CD4-positive, alpha-beta T cell treated with Interferon gamma for 1 hour (primary cell): ENCODE data around the gene P3H2.
"Not testable (repeated sequence)": the region's sequence is repeated elsewhere in the genome, so short reads cannot be mapped to it uniquely, and the experiment has no call there.

Experiments used
- DNase-seq: peaks from one replicate; pipeline ENCODE4 v3.0.0-alpha.2; 2020

P3H2 gene

GRCh38 chr3:190120269-190121060 is at the start of gene P3H2:
Gene P3H2 (minus strand): TSS chr3:190120897. CDS start chr3:190120731, 166 bp downstream.
- no peak for DNase-seq

- DNase-seq = no peak
Measured at GRCh38 chr3:190169877-190170276, 49.2 kb upstream of the P3H2 start.

GRCh38 chr3:190169243-190169642 is 48.5 kb upstream of the P3H2 start:
- DNase-seq = no peak

GRCh38 chr3:190167936-190168680 is 47.4 kb upstream of the P3H2 start:
- DNase-seq = no peak

- DNase-seq = no peak
Measured at GRCh38 chr3:190166948-190167347, 46.3 kb upstream of the P3H2 start.

- DNase-seq = no peak
Measured at GRCh38 chr3:190165253-190165652, 44.6 kb upstream of the P3H2 start.

- DNase-seq = not testable (repeated sequence)
Measured at GRCh38 chr3:190162013-190162412, 41.3 kb upstream of the P3H2 start.

GRCh38 chr3:190159902-190160435 is 39.3 kb upstream of the P3H2 start:
- no peak for DNase-seq

- DNase-seq = no peak
Measured at GRCh38 chr3:190158261-190158660, 37.6 kb upstream of the P3H2 start.

- DNase-seq = no peak
Measured at GRCh38 chr3:190155752-190156151, 35.1 kb upstream of the P3H2 start.

- no peak for DNase-seq
Measured at GRCh38 chr3:190150681-190151080, 30.0 kb upstream of the P3H2 start.

- DNase-seq = not testable (repeated sequence)
Measured at GRCh38 chr3:190149830-190150619, 29.3 kb upstream of the P3H2 start.

GRCh38 chr3:190144793-190145192 is 24.1 kb upstream of the P3H2 start:
- DNase-seq = not testable (repeated sequence)

GRCh38 chr3:190142041-190142440 is 21.3 kb upstream of the P3H2 start:
- DNase-seq = no peak

GRCh38 chr3:190139365-190139764 is 18.7 kb upstream of the P3H2 start:
- no peak for DNase-seq

- no peak for DNase-seq
Measured at GRCh38 chr3:190132371-190132770, 11.7 kb upstream of the P3H2 start.

GRCh38 chr3:190131329-190131728 is 10.6 kb upstream of the P3H2 start:
- no peak for DNase-seq

- no peak for DNase-seq
Measured at GRCh38 chr3:190130696-190131095, 10.0 kb upstream of the P3H2 start.

GRCh38 chr3:190130037-190130436 is 9.3 kb upstream of the P3H2 start:
- DNase-seq = no peak

GRCh38 chr3:190127797-190128196 is 7.1 kb upstream of the P3H2 start:
- no peak for DNase-seq

- DNase-seq = no peak
Measured at GRCh38 chr3:190127195-190127594, 6.5 kb upstream of the P3H2 start.

- no peak for DNase-seq
Measured at GRCh38 chr3:190125436-190126068, 4.9 kb upstream of the P3H2 start.

GRCh38 chr3:190124067-190124466 is 3.4 kb upstream of the P3H2 start:
- DNase-seq = no peak
